K562 (cell line): ENCODE measurements around the gene ETS1. TPM values are rescaled to one million over a fixed set of nuclear protein-coding genes. Genes with fewer than 3 reads are reported as not detected.

ENCODE experiments used
- ATAC-seq: fragments of 200-7000 bp; cut with Tn5 transposase; 3 replicates; pipeline ENCODE4 v1.9.1; 2020; ENCODE audit warnings: moderate library complexity
- BruUV-seq: library from RNA; stranded (reverse); fragments of 400-500 nt; replicated peaks from 2 replicates; lab custom pipeline; 2021; lab: Mats Ljungman, UMichigan
- CTCF ChIA-PET: fragments of 300-600 bp; formaldehyde crosslinking; extraction: SDS; loops from one replicate; lab custom pipeline; 2021; ENCODE audit warnings: low intra/inter-chr PET ratio; lab: Yijun Ruan, JAX
- POLR2A ChIA-PET: fragments of 300-600, 350-650 bp; sonication (Branson Sonifier 250); formaldehyde crosslinking; extraction: SDS; loops from one replicate; lab custom pipeline; 2021; ENCODE audit warnings: antibody characterized with exemption, inconsistent platforms; lab: Yijun Ruan, JAX
- DNase-seq, 4 experiments: peaks; one replicate each; pipeline versions ENCODE4 v3.0.0 to v3.0.0-alpha.2; 2011 to 2018; ENCODE audit warnings: low spot score in 3 of 4, mixed read lengths in 3 of 4; ENCODE audit errors: extremely low read depth in 1 of 4
- FAIRE-seq: peaks from 2 replicates; lab custom pipeline; 2011; peaks lifted over from hg19 to GRCh38; lab: Jason Lieb, UNC
- H2AFZ ChIP-seq: 2 replicates; pipeline ENCODE4 v1.6.0; 2011; ENCODE audit warnings: low read depth, low read length, control low read depth, inconsistent platforms
- H3K27ac ChIP-seq: fragments of 200-600 bp; 3 replicates; pipeline ENCODE4 v1.8.0; 2011; ENCODE audit warnings: low read depth, mild to moderate bottlenecking, control low read depth, inconsistent platforms, low read length, moderate library complexity, mixed read lengths; ENCODE audit errors: extremely low read depth
- H3K27me3 ChIP-seq, 2 experiments: fragments of 300-600 bp in 1 of 2; 2 replicates in 1 of 2; 3 replicates in 1 of 2; pipeline versions ENCODE4 v1.6.0 to v1.8.0; 2011; ENCODE audit warnings: inconsistent platforms in 2 of 2, low read length in 2 of 2, mild to moderate bottlenecking in 1 of 2, mixed read lengths in 1 of 2, moderate library complexity in 1 of 2; ENCODE audit not compliant: control insufficient read depth in 2 of 2, insufficient read depth in 2 of 2
- H3K36me3 ChIP-seq: fragments of 300-600 bp; 3 replicates; pipeline ENCODE4 v1.8.0; 2011; ENCODE audit warnings: mild to moderate bottlenecking, low read length, inconsistent platforms; ENCODE audit not compliant: control insufficient read depth, insufficient read depth
- H3K4me1 ChIP-seq, 2 experiments: fragments of 200-600 bp in 1 of 2; replicated peaks in 1 of 2; 2 replicates in 1 of 2; 3 replicates in 1 of 2; pipeline versions ENCODE4 v1.5.1 to v1.8.0; 2011; ENCODE audit warnings: inconsistent platforms in 2 of 2, low read length in 2 of 2, mild to moderate bottlenecking in 1 of 2, mixed read lengths in 1 of 2, moderate library complexity in 1 of 2; ENCODE audit not compliant: control insufficient read depth in 2 of 2, insufficient read depth in 2 of 2
- H3K4me2 ChIP-seq: 2 replicates; pipeline ENCODE4 v1.6.1; 2011; ENCODE audit warnings: low read length, control low read depth, inconsistent platforms, mixed read lengths; ENCODE audit not compliant: insufficient read depth
- H3K4me3 ChIP-seq: fragments of 200-600 bp; sonication (generic), shearing (Covaris generic); 2 replicates; pipeline ENCODE4 v1.5.1; 2016; ENCODE audit warnings: control low read depth, inconsistent platforms
- H3K79me2 ChIP-seq: fragments of 200-600 bp; 3 replicates; pipeline ENCODE4 v1.8.0; 2011; ENCODE audit warnings: low read length, inconsistent platforms; ENCODE audit not compliant: control insufficient read depth, insufficient read depth
- H3K9ac ChIP-seq, 2 experiments: 2 replicates each; pipeline versions ENCODE4 v1.6.0 to v1.6.1; 2011; ENCODE audit warnings: low read depth in 2 of 2, low read length in 2 of 2, control low read depth in 1 of 2, inconsistent platforms in 1 of 2, mild to moderate bottlenecking in 1 of 2, mixed read lengths in 1 of 2; ENCODE audit not compliant: insufficient read depth in 1 of 2
- H3K9me1 ChIP-seq: one replicate; pipeline ENCODE4 v1.6.0; 2011; ENCODE audit warnings: inconsistent platforms, mild to moderate bottlenecking, low read length, moderate library complexity; ENCODE audit not compliant: control insufficient read depth, insufficient read depth
- H3K9me3 ChIP-seq: replicated peaks from 2 replicates; pipeline ENCODE4 v1.5.1; 2011; ENCODE audit warnings: low read depth, low read length, inconsistent platforms; ENCODE audit not compliant: control insufficient read depth, insufficient read depth
- H4K20me1 ChIP-seq: replicated peaks from 2 replicates; pipeline ENCODE4 v1.6.1; 2011; ENCODE audit warnings: low read length, inconsistent platforms, mixed read lengths; ENCODE audit not compliant: control insufficient read depth, insufficient read depth
- CBFA2T2 ChIP-seq: fragments of 450-650 bp; conservative IDR thresholded peaks from 2 replicates; pipeline ENCODE4 v1.6.1; 2017; ENCODE audit warnings: mild to moderate bottlenecking
- CEBPG ChIP-seq, 3 experiments: fragments of 200-800 bp in 1 of 3; sonication (Bioruptor generic) in 1 of 3; sonication (generic) in 1 of 3; formaldehyde crosslinking in 1 of 3; IDR thresholded peaks in 2 of 3; conservative IDR thresholded peaks in 1 of 3; 2 replicates each; pipeline versions ENCODE4 v1.6.1 to v1.8.0; 2016 to 2022; ENCODE audit warnings: missing compliant biosample characterization in 2 of 3, missing genetic modification characterization in 2 of 3, mild to moderate bottlenecking in 1 of 3, missing genetic modification reagents in 1 of 3
- NR0B1 ChIP-seq: fragments of 450-650 bp; IDR thresholded peaks from one replicate; pipeline ENCODE4 v1.6.1; 2018; ENCODE audit warnings: mild to moderate bottlenecking, moderate library complexity; ENCODE audit not compliant: partially characterized antibody
- POLR3G ChIP-seq: IDR thresholded peaks from 2 replicates; pipeline ENCODE4 v1.6.1; 2011; ENCODE audit not compliant: insufficient read length, insufficient replicate concordance; ENCODE audit errors: extremely low read depth
- ZNF57 ChIP-seq: fragments of 450-650 bp; formaldehyde crosslinking; IDR thresholded peaks from 2 replicates; pipeline ENCODE4 v1.4.0; 2020; ENCODE audit warnings: mild to moderate bottlenecking, moderate library complexity
- WGBS: fragments of 100-300 bp; shearing (Covaris generic); methylation state at CpG from one replicate; pipeline ENCODE4 v1.1.6; 2016; ENCODE audit warnings: low coverage, mixed read lengths; ENCODE audit not compliant: insufficient coverage; ENCODE audit errors: missing lambda C conversion rate; 5-methylcytosine and 5-hydroxymethylcytosine counted together
- in situ Hi-C: fragments of 300-500 bp; cut with MboI; formaldehyde crosslinking; loops from 4 replicates; pipeline ENCODE4 v1.15.0; 2018; ENCODE audit warnings: inconsistent platforms, mixed read lengths
- intact Hi-C: fragments of 100-400 bp; cut with micrococcal nuclease; formaldehyde crosslinking; loops from 2 replicates; pipeline ENCODE4 v1.14.2; 2022
- polyA plus RNA-seq, 8 experiments: library from polyadenylated mRNA; depleted of rRNA in 4 of 8; stranded (reverse) in 5 of 8; unstranded in 3 of 8; fragments of >200 nt; fragmentation: Nextera tagmentation in 2 of 8; fragmentation: Illumina TruSeq in 1 of 8; extraction: Ambion mirVana in 2 of 8; extraction: Trizol in 1 of 8; gene quantifications; 2 replicates each; pipeline versions ENCODE4 v1.2.1 to v1.2.3, GENCODE V29; 2011 to 2014; ENCODE audit warnings: inconsistent platforms in 1 of 8, missing spikeins in 1 of 8
- total RNA-seq, 7 experiments: library from RNA; depleted of rRNA in 6 of 7; stranded (reverse); fragments of >200 nt in 6 of 7; fragmentation: Illumina TruSeq in 2 of 7; extraction: Trizol in 2 of 7; gene quantifications; 2 replicates each; pipeline versions ENCODE4 v1.2.1 to v1.2.3, GENCODE V29; 2011 to 2021; ENCODE audit warnings: low replicate concordance in 1 of 7

ETS1 gene
- total and polyA plus RNA-seq, 9 of the 15 experiments (the other 6 are each of a cell fraction or from before 2014, with no cell fraction given) = 0.04 to 1.4 (median 0.23) TPM

DNA sequence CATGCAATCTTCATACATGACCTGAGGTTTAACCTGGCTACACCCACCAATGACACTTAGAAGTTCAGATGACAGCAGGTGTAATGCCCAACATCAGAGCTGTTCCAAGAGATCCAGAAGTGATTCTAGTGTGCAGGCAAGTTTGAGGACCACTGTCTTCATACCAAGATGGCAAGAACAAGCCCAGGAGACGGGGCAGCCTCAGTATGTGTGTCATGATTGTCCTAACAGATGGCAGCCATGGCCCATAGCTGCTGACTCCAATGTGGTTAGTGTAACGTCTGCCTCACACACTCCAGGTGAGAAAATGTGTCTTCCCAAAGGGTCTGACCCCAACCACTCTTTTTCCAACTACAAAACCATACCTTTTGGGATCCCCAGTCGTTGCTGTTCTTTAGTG lies 97.3 kb downstream of the ETS1 start (continued):
- TF ChIP-seq ZNF57 (CRISPR knock-in tag) = no peak
- no peak for TF ChIP-seq NR0B1
- no peak for TF ChIP-seq POLR3G

GRCh38 chr11:128488471-128488870 lies 98.9 kb downstream of the ETS1 start:
- Histone ChIP-seq H3K27me3 (no peaks in the 10 kb centered on the region), H3K4me1 (no peaks in the 10 kb centered on the region; a peak in 1 of 5 replicates), H3K36me3 (no peaks in the 10 kb centered on the region), H3K9me3 (no peaks in the 10 kb centered on the region), H3K9ac (no peak overlapping the region), H3K79me2 (no peaks in the 10 kb centered on the region), H4K20me1 (no peaks in the 10 kb centered on the region), H2AFZ (no peak overlapping the region), H3K27ac (no peak overlapping the region), H3K9me1 (no peaks in the 10 kb centered on the region), H3K4me3 (no peak overlapping the region), H3K4me2 (no peak overlapping the region)
- in situ Hi-C loops = no loop called here
- 3% methylated on average over 5 of the region's 5 CpGs for WGBS
- ChIA-PET CTCF (no interaction called here), POLR2A (no interaction called here)
- ATAC-seq = no peak
- FAIRE-seq = no peak
- intact Hi-C loops = no loop called here
- BruUV-seq = no TSS peak
- DNase-seq = no peak
- TF ChIP-seq CEBPG (CRISPR knock-in tag; IDR thresholded peaks at IDR 0.05) (no peak), CEBPG (tag; conservative IDR thresholded peaks at IDR 0.05 in 1 of 2, IDR thresholded peaks at IDR 0.05 in 1 of 2) (peak in 1 of 2 experiments; percentile 62; a peak in 2 of 4 replicates), CBFA2T2 (no peak)
